ENCODE measurements around the gene SIRT5. TPM values are rescaled to one million over a fixed set of nuclear protein-coding genes. Genes with fewer than 3 reads are reported as not detected.

Gene SIRT5
- polyA plus RNA-seq, 1 experiment: 5.3 TPM

DNA sequence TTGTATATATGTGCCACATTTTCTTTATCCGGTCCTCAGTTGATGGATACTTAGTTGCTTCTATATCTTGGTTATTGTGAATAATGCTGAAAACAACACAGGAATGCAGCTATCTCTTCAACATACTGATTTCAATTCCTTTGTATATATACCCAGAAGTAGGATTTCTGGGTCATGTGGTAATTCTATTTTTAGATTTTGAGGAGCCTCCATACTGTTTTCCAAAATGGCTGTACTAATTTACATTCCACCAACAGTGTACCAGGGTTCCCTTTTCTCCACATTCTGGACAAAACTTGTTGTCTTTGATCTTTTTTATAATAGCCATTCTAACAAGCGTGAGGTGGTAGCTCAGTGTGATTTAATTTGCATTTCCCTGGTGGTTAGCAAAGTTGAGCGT lies 1.6 kb downstream of the SIRT5 start:
- Histone ChIP-seq H3K27me3 (ENCODE audit: control insufficient read depth, insufficient read depth, low read length) (no peaks in the 10 kb centered on the region), H3K4me3 (ENCODE audit: low read depth, low read length) (no peak overlapping the region), H3K27ac (ENCODE audit: low read depth, low read length) (no peak overlapping the region), H3K9me3 (ENCODE audit: control insufficient read depth, insufficient read depth, low read length) (no peaks in the 10 kb centered on the region)
- POLR2A ChIA-PET: interaction anchor here (2.4 kb wide), 1 partner anchor 220 kb away, joined by 9 read pairs; no protein-coding TSS in a partner anchor
- DNase-seq (ENCODE audit: low read depth, low spot score): no peak
- TF ChIP-seq, protein P1, sequence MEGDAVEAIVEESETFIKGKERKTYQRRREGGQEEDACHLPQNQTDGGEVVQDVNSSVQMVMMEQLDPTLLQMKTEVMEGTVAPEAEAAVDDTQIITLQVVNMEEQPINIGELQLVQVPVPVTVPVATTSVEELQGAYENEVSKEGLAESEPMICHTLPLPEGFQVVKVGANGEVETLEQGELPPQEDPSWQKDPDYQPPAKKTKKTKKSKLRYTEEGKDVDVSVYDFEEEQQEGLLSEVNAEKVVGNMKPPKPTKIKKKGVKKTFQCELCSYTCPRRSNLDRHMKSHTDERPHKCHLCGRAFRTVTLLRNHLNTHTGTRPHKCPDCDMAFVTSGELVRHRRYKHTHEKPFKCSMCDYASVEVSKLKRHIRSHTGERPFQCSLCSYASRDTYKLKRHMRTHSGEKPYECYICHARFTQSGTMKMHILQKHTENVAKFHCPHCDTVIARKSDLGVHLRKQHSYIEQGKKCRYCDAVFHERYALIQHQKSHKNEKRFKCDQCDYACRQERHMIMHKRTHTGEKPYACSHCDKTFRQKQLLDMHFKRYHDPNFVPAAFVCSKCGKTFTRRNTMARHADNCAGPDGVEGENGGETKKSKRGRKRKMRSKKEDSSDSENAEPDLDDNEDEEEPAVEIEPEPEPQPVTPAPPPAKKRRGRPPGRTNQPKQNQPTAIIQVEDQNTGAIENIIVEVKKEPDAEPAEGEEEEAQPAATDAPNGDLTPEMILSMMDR (IDR thresholded peaks at IDR 0.05; ENCODE audit: low read depth, low read length): no peak
- CTCF ChIA-PET: interaction anchor here (0.7 to 3.3 kb wide), 21 partner anchors 13 to 1977 kb away, joined by 3 to 34 read pairs (median 5); partner anchors contain the start of gene TBC1D7

DNA sequence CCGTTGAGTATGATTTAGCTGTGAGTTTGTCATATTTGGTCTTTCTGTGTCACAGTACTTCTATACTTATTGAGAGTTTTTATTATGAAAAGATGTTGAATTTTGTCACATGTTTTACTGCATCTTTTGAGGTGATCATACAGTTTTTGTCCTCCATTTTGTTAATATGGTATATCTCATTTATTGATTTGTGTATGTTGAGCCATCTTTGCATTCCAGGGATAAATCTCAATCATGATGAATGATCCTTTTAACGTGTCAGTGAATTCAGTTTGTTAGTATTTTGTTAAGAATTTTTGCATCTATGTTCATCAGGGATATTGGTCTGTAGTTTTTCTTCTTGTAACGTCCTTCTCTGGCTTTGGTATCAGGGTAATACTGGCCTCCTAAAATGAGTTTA lies 3.5 kb downstream of the SIRT5 start:
- H3K27ac ChIP-seq (ENCODE audit: low read depth, low read length): no peak overlapping the region
- no peak overlapping the region for H3K4me3 ChIP-seq (ENCODE audit: low read depth, low read length)
- POLR2A ChIA-PET: no interaction called here
- CTCF ChIA-PET: no interaction called here
- H3K27me3 ChIP-seq (ENCODE audit: control insufficient read depth, insufficient read depth, low read length): no peaks in the 10 kb centered on the region
- TF ChIP-seq, protein P1 (IDR thresholded peaks at IDR 0.05; ENCODE audit: low read depth, low read length): no peak
- no peak for DNase-seq (ENCODE audit: low read depth, low spot score)
- no peaks in the 10 kb centered on the region for H3K9me3 ChIP-seq (ENCODE audit: control insufficient read depth, insufficient read depth, low read length)

DNA sequence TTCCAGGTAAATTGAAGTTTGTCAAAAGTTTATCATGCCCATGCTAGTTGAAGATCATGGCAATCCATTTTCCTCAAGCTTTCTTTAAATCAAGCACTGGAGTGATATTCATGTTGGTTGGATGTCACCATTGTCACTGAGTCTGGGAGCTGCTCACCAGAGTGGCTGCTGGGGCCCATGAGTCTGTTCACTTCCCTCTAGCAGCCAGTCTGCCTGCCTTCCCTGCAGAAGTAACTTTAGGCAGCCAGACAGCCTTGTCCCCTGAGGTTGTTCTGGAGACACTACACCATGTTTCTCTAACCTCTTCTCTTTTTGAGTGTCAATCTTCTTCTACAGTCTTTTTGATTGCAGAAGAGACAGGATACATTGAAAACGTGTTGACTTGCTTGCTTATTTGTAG lies 5.5 kb downstream of the SIRT5 start:
- POLR2A ChIA-PET: no interaction called here
- TF ChIP-seq, protein P1 (IDR thresholded peaks at IDR 0.05; ENCODE audit: low read depth, low read length): no peak
- H3K4me3 ChIP-seq (ENCODE audit: low read depth, low read length): no peak overlapping the region
- H3K9me3 ChIP-seq (ENCODE audit: control insufficient read depth, insufficient read depth, low read length): no peaks in the 10 kb centered on the region
- DNase-seq (ENCODE audit: low read depth, low spot score): no peak
- CTCF ChIA-PET: no interaction called here
- no peak overlapping the region for H3K27ac ChIP-seq (ENCODE audit: low read depth, low read length)
- H3K27me3 ChIP-seq (ENCODE audit: control insufficient read depth, insufficient read depth, low read length): no peaks in the 10 kb centered on the region

DNA sequence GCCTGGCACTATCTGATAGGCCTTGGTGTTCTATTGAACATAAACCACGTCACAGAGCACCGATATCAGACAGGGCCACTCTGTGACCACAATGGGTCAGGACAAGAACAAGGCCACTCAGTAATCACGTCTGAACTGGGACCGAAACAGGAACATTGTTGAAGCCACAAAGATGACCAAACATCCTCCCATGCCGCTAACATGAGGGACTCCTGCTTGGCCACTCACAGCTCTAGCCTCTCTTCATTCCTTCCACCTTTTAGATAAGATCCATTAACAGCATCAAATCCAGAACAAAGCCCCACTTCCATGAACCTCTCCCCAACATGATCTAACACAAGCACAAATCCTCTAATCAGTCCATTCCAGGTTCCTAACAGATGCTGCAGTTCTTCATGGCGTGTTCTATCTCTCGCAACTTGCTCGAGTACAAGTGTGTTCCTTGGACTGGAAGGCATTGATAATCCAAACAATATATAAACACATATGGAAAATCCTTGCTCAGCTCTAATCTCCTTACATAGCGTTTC lies 7.4 kb downstream of the SIRT5 start:
- CTCF ChIA-PET: no interaction called here

More for the DNA sequence above, 7.4 kb downstream of the SIRT5 start:
- no peak overlapping the region for H3K4me3 ChIP-seq (ENCODE audit: low read depth, low read length)
- no peak for DNase-seq (ENCODE audit: low read depth, low spot score)
- TF ChIP-seq, protein P1 (IDR thresholded peaks at IDR 0.05; ENCODE audit: low read depth, low read length): no peak
- POLR2A ChIA-PET: no interaction called here
- H3K27me3 ChIP-seq (ENCODE audit: control insufficient read depth, insufficient read depth, low read length): no peaks in the 10 kb centered on the region
- no peaks in the 10 kb centered on the region for H3K9me3 ChIP-seq (ENCODE audit: control insufficient read depth, insufficient read depth, low read length)
- no peak overlapping the region for H3K27ac ChIP-seq (ENCODE audit: low read depth, low read length)
